Hepatic stellate cell (primary cell): Measurements from ENCODE around the gene PPM1G.
"Not testable (repeated sequence)": the region's sequence is repeated elsewhere in the genome, so short reads cannot be mapped to it uniquely, and the experiment has no call there.

Source experiments
- DNase-seq: peaks from one replicate; pipeline ENCODE4 v3.0.0; 2011; ENCODE audit warnings: low spot score

PPM1G gene

DNA sequence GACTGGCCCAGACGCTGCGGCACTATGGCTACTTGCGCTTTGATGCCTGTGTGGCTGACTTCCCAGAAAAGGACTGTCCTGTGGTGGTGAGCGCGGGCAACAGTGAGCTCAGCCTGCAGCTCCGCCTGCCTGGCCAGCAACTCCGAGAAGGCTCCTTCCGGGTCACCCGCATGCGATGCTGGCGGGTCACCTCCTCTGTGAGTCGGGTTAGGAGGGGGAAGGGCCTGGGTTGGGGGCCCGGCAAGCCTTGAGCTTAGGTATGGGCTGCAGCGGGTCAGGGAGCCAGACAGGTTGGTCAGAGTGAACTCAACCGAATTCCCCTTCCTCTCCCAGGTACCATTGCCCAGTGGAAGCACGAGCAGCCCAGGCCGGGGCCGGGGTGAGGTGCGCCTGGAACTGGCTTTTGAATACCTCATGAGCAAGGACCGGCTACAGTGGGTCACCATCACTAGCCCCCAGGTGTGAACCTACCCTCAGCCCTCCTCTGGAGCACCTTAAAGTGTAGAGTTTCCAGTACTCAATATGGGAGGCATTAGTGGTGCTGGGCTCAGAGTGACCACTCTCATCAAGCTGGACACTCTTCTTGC is 33.8 kb downstream of the PPM1G start:
- no peak for DNase-seq

DNA sequence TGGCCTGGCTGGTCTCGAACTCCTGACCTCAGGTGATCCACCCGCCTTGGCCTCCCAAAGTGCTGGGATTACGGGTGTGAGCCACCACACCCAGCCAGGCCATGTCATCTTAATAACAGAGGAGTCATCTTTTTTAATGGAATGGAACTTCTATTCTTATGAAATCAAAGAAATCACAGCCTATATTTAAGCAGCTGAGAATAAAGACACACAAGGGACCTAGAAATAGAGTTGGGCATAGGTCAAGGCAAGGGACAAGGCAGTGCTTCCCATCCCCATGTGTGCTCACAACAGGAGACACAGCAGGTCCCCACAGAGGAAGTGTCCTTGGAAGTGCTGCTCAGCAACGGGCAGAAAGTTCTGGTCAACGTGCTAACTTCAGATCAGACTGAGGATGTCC is 35.8 kb downstream of the PPM1G start:
- DNase-seq: no peak

DNA sequence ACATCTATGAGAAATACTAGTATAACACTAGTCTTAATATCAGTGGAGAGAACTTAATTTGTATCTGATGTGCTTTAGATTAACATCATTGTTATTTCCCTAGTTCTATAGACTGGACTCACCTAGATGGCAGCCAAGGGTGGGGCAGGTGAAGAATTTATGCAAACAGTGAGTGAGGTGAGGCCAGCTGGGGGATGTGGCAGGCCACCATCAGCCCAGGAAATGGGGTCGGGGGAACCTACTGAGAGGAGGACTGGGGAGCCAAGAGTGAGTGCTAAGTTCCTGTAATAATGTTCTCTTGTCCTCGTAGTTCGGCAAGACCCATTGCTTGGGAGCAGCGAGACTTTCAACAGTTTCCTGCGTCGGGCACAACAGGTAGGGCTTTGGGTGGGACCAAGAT is 36.5 kb downstream of the PPM1G start:
- DNase-seq: no peak

DNA sequence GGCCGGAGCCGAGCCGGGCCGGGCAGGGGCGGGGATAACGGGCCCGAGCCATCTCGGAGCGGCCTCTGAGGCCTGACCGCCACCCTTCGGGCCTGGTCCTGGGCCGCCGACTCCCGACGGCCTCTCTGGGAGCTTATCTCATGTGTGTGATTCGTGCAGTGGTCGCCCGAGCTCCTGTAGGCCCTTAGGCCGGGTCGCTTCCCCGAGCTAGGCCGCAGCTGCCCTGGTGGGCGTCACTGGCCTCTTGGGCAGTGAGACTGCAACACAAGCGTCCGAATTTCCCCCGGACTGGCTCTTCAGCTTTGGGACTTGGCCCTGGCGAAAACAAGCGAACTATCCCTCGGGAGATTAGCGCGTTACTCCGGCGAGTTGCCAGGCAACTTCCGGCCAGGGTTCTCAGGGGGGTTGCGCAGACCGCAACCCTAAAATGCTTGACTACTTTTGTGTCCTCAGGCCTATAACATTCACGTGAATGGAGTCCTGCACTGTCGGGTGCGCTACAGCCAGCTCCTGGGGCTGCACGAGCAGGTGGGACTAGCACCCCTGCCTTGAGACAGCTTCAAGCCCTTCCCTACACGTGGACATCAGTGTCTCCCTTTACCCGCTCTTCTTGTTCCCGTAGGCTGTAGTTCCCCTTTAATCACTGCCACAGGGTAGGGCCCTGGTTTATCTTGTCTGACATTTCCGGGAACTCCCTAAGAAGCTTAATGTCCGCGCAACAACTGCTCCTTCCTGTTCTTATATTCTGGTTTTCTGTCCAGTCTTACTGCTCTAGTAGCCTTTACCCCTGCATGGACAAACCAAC is 38.4 kb downstream of the PPM1G start:
- peak; percentile 51 for DNase-seq

DNA sequence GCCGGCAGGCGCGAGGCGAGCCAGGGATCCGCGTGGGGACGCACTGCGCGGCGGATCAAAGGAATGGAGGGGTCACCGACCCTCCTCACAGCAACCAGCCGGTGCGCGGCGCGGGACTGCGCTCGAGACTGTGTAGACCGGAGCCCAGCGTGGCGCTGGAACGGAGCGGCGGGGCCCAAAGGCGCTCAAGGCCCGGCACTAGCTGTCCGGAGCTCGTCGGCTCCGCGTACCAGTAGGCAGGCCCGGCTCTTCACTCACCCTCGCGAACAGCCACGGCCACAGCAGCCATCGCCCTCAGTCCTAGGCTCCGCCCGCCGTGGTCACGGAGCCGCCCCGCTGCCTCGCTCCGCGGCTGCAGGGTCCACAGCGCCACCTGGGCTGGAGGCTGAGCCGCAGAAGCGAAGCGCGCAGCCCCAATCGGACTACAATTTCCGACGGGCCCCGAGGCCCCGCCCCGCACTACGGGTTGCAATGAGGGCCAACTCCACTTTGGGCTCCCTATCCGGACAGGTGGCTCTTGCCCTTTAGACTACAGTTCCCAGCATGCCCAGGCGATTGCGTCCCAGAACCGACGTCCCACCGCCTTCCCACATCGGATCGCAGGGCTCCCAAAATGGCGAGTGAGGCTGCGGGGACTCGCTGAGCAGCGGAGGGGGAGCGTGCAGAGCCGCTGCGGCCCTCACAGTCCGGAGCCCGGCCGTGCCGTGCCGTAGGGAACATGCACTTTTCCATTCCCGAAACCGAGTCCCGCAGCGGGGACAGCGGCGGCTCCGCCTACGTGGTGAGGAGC is 39.2 kb downstream of the PPM1G start, which contains the start of the genes EIF2B4 and SNX17:
Gene EIF2B4 (minus strand): TSS at position 313 of the 790 bp plus-strand sequence. CDS start 24 bp downstream, at position 289.
Gene SNX17 (plus strand): TSS at position 591 of the 790 bp plus-strand sequence. CDS start 128 bp downstream, at position 719.
- DNase-seq: peak; percentile 95

DNA sequence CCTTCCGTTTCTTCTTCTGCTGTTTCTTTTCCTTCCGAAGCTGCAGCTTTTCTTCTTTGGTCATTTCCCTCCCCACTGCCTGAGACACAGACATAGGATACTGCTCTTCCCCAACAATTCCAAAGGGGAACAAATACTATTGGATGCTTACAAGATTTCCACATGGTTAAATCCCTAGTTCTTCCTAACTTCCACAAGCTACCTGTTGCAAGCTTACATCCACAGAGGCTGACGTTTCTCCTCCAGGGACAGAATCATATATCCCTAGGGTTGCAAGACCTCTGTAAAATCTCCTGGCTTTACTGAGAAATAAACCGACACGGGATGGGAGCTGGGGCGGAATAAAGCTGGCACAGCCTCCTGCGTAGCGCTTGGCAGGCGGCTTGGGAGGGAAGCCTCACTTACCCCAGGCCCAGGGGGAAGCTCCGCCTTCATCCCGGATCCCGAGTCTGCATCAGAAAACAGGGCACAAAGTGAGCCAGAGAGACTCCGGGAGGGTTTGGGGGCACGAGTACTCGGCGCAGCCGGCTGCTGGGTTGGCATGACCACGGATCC is 39.8 kb downstream of the PPM1G start:
- DNase-seq: peak; percentile 87

DNA sequence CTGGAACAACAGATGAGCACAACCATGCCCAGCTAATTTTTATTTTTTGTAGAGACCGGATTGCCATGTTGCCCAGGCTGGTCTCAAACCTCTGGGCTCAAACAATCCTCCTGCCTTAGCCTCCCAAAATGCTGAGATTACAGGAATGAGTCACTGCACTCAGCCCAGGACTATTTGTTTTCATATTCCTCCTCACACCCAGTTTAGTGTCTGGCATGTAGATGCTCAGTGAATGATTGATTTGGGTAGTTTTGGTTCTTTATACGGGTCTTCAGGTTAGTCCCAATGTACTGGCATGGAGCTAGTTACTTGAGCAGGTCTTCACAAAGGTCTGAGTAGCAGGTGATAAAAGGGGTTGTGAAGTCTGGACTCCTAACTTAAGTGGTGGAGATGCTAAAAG is 45.5 kb downstream of the PPM1G start:
- DNase-seq: no peak

DNA sequence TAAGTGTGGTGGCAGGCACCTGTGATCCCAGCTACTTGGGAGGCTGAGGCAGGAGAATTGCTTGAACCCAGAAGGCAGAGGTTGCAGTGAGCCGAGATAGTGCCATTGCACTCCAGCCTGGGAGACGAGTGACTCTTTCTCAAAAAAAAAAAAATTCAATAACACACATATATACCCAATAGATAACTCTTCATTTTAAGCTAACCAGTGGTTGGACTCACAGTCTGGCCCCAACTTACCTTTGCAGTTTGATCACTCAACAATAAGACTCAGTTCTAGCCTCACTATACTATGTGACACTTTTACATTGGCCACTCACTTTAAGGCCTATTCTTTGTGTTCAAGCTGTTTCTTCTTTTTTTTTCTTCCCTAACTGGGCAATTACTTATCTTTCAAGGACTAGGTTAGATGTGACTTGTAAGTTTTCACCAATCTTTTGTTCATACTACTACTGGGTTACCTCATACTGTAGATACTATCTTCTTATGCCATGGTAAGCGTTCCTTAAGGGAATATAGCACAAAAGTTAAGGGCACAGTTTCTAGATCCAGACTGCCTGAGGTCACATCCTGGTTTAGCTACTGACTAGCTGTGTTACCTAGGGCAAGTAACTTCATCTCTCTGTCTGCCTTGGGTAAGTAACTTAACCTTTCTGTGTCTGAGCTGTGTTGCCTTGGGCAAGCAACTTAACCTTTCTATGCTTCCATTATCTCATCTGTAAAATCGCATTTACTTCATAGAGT is 46.5 kb downstream of the PPM1G start:
- no peak for DNase-seq

DNA sequence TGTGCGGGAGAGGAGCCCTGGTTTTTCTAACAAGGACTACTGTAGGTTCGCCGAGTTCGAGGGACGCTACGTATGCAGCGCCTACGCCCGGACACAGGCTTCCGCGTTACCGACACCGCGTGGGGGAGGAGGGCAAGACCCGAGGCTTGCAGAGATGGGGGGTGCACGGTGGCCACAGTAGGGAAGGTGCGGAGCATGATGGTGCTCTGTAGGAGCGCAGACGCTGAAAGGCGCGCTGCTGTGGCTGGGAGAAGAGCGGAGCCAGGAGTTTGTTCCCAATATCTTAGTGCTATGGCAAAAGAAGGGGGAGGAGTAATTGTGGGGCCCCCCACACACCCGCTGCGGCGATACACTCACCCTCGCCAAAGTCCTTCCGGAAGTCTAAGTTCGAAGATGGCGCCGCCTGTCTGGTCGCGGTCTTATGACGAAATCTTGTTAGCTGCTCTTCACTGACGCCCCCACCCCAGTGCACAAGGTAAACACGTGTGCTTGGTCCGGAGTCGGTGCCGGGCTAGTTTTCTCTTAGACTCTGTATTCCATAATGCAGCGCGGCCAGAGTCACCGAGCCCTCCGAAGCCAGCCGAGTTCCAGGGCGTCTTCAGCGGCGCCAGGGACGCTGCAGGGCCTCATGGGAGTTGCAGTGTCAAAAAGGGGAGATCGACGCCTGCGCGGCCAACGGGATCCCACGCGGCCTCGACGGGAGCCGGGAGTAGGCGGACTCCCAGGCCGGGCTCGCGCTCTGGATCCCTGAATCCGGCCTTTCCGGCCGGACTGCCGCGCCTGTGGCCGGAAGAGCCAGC is 52.8 kb downstream of the PPM1G start, which contains the start of gene GTF3C2:
Gene GTF3C2 (minus strand): TSS at position 383 of the 800 bp plus-strand sequence. CDS start 13,210 bp downstream, outside the sequence.
- peak; percentile 95 for DNase-seq

DNA sequence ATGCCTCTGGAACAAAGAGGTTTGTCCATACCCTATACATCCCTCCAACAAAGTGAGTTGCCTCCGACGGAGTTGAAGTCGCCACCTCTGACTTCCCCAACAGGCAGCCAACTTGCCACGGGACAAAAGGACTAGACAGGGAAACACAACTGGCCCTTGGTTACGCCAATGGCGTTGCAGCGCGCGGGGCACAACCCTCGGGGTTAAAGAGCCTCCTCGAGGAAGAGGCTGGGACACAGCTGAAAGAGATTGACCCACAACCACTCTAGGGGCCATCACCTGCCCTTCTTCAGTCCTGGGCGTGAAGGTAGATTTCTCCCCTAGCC is 53.4 kb downstream of the PPM1G start:
- peak; percentile 50 for DNase-seq

DNA sequence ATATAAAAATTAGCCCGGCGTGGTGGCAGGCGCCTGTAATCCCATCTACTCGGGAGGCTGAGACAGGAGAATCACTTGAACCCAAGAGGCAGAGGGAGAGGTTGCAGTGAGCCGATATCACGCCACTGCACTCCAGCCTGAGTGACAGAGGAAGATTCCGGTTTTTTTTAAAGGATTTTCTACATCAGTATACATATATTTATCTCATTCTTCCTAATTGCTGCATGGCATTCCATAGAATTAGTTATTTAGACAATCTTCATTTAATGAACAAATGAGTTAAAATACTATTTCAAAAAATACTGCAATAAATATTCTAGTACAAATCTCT is 54.8 kb downstream of the PPM1G start:
- DNase-seq: no peak

DNA sequence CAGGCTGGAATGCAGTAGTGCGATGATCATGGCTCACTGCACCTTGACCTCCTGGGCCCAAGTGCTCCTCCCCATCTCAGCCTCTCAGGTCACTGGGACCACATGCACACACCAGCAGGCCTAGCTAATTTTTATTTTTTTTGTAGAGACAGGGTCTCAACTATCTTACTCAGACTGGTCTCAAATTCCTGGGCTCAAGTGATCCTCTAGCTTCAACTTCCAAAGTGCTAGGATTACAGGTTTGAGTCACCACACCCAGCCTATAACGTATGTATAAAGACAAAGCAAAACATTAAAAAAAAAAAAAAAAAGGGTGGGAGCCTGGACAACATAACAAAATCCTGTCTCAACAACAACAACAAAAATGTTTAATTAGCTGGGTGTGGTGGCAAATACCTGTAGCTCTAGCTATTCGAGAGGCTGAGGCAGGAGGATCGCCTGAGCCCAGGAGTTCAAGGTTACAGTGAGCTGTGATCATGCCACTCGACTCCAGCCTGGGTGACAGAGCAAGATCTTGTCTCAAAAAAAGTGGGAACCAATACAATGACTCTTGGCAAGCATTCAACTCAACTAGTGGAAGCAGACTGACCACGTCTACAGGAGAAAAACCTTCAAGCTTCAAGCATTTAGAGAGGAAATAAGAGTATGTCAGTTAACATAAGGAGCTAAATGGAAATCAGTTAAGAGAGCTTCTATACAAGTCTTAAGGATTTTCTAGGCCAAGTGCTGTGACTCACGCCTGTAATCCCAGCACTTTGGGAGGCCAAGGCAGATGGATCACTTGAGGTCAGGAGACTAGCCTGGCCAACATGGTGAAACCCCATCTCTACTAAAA is 55.4 kb downstream of the PPM1G start:
- DNase-seq: no peak

DNA sequence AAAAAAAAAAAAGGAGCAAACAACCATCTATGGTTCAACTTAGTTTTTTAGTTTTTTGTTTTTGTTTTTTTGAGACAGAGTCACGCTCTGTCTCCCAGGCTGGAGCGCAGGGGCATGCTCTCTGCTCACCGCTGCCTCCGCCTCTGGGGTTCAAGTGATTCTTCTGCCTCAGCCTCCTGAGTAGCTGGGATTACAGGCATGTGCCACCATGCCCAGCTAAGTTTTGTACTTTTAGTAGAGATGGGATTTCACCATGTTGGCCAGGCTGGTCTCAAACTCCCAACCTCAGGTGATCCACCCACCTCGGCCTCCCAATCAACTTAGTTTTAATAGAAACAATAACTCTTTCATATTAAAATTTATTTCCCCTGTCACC is 56.0 kb downstream of the PPM1G start:
- not testable (repeated sequence) for DNase-seq

DNA sequence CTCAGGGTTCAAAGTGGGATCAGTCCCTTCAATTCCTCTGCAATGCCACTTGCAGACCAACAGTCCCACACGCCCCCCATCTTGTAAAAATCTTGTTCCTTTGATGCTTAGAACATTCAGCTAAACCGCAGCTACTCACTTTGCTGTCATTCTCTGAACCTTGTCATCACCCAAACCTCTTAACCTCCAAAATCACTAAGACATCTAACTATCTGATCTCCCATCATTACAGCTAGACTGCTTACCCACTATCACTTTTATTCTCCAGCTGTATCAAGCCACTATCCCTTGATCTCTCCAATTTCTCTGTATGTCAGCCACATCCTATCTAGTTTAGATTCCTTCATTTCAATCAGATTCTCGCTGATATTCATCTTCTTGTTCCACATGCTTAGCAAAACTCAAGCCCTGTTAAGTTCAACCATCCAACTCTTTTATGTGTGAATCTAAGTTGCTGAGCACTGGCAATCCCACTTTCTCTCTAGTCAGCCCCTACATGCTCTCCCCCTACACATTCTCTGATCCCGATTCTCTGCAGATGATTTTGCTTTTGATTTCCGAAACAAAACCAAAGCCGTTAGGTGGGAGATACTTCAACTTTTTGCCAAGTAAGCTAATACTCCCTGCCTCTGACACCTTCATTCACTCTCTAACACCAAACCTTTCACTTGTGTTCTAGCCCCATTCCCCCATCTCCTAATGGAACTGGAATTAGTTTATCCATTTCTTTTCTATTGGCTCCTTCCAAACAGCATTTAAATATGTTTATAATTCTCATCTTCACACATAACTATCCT is 57.4 kb downstream of the PPM1G start:
- DNase-seq: no peak

DNA sequence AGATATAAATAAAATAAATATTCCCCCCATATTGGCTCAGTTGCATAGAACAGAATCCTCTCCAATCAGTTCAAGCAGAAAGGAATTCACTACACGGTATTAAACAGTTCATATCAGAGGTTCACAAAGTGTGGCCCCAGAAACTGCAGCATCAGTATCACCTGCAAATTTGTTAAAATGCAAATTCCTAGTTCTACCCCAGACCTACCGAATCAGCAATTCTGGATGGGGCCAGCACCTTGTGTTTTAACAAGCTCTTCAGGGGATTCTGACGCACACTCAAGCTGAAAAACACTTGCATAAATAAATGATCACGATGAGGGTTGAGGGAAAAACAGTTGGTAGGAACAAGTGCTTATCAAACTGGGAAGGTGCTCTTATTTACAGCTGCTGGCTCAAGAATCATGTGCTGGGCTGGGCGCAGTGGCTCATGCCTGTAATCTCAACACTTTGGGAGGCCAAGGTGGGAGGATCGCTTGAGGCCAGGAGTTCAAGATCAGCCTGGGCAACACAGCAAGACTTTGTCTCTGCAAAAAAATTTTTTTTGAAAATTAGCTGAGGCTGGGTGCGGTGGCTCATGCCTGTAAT is 59.2 kb downstream of the PPM1G start:
- DNase-seq: no peak

DNA sequence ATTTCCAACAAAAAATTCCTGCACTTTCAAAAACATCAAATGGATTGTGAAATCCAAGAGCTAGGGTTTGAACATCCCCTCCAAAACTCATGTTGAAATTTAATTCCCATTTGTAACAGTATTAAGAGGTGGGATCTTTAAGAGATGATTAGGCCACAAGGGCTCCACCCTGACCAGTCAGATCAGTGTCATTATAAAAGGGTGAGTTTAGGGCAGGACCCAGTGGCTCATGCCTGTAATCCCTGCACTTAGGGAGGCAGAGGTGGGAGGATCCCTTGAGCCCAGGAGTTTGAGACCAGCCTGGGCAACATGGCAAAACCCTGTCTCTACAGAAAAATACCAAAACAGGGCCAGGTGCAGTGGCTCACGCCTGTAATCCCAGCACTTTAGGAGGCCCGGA is 61.8 kb downstream of the PPM1G start:
- no peak for DNase-seq

DNA sequence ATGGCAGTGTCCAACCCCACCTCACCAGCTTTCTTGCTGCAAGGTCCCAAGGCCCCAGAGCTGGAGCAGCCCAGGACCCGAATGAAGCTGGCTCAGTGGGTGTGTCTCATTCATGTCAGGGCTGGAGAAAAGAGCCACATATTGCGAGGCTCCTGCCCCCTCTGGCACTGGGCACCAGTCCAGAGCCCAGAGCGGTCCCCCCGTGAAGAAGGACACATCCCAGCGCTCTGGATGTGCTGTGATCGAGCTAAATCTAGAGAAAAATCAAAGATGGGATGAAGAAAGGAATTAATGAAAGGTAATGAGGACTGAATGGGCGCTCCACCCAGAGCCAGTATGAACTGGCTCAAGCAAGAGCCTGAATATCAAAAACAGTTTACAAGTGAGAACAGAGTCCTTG is 73.2 kb downstream of the PPM1G start:
- DNase-seq: no peak

DNA sequence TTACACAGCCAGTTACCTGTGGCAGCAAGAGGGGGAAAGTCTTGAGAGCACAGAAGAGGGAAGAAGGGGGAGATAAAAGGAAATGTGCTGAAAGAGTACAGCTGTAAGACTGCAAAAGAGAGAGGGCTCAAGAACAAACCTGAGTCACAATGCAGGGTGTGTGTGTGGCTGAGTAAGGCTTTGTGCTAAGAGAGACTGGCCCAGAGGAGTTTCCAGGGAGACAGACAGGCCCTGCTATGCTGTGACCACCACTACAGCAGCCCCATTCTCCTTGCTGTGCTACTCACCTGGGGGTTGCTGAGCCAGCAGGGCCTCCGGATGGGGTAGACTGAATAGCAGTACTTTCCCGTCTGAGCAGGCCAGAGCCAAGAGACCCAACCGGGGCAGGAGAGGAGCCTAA is 74.1 kb downstream of the PPM1G start:
- DNase-seq: no peak
